Type B pancreatic cell (in vitro differentiated cells): Measurements from ENCODE around the gene KRTAP1-5. TPM values are rescaled to one million over a fixed set of nuclear protein-coding genes. Genes with fewer than 3 reads are reported as not detected.
"Not testable (repeated sequence)": the region's sequence is repeated elsewhere in the genome, so short reads cannot be mapped to it uniquely, and the experiment has no call there.

Experiments used
- DNase-seq: peaks from one replicate; pipeline ENCODE4 v3.0.0; 2021; ENCODE audit warnings: mixed read lengths; ENCODE audit not compliant: unreplicated experiment; ENCODE audit errors: extremely low spot score
- H3K27ac Mint-ChIP-seq: 2 replicates; pipeline ENCODE4 v1.8.0; 2021; ENCODE audit warnings: mild to moderate bottlenecking, mixed read lengths
- H3K27me3 Mint-ChIP-seq: 2 replicates; pipeline ENCODE4 v1.8.0; 2021; ENCODE audit warnings: mixed read lengths
- H3K36me3 Mint-ChIP-seq: 2 replicates; pipeline ENCODE4 v1.8.0; 2021; ENCODE audit warnings: mixed read lengths
- H3K4me1 Mint-ChIP-seq: one replicate; pipeline ENCODE4 v1.8.0; 2021; ENCODE audit warnings: mixed read lengths; ENCODE audit not compliant: unreplicated experiment
- H3K4me3 Mint-ChIP-seq: 2 replicates; pipeline ENCODE4 v1.8.0; 2021; ENCODE audit warnings: mild to moderate bottlenecking, mixed read lengths
- H3K9me3 Mint-ChIP-seq: 2 replicates; pipeline ENCODE4 v1.8.0; 2021; ENCODE audit warnings: mixed read lengths
- CTCF ChIP-seq: fragments of 200-600 bp; sonication (generic); conservative IDR thresholded peaks from 2 replicates; pipeline ENCODE4 v1.5.0; 2021; ENCODE audit warnings: antibody characterized with exemption, mild to moderate bottlenecking
- total RNA-seq: library from RNA; stranded (reverse); gene quantifications from 2 replicates; pipeline ENCODE4 v1.2.1, GENCODE V29; 2021; ENCODE audit warnings: low replicate concordance

KRTAP1-5 gene
- total RNA-seq, 1 donor from 2014 or later = not detected

- no peak for TF ChIP-seq CTCF
- Mint-ChIP-seq H3K27ac (peak overlapping the region; percentile 14), H3K4me1 (peaks cover 9% of the 10 kb centered on the region), H3K4me3 (no peak overlapping the region), H3K9me3 (no peaks in the 10 kb centered on the region), H3K27me3 (no peaks in the 10 kb centered on the region), H3K36me3 (no peaks in the 10 kb centered on the region)
- no peak for DNase-seq
These were observed 40.3 kb upstream of the KRTAP1-5 start for GRCh38 chr17:41067281-41067680.

DNA sequence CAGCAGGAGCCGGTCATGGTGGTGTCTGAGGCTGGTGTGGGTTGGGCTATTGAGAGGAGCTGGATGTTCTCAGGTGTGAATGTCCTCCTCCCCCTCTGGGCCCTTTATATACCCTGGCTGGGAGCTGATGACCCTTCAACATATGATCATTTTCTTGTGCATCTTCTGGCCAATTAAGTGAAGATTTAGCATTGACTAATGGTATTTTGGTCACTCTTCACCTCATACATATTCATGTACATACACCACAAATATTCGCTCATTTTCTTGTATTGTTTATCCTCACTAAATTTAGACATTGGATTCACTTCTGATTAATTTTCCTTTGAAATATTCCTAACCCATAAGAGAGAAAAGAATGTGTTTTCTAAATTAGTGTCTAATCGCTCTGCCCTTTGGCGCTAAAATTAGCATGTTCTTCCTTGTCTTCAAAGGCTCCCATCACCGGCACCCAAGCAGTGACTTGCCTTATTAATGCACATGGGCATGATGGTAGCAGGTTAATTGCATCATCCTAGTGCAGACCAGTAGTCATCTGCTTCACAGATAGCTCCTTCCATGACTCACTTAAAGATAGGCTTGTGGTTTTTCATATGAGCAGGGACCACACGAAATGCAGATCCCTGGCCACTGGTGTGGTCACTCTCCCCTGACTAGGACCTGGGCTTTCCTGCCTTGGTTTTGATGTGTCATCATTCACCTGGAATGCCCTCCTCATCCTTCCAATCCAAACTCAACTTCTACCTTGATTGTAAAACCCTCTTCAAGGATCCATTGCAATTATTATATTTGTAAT is 39.0 kb upstream of the KRTAP1-5 start, which contains the start of gene KRTAP2-4:
Gene KRTAP2-4, minus strand, starts transcription at position 51 of the 796 bp plus-strand sequence. Its CDS starts 34 bp downstream, at position 17.
- no peak for TF ChIP-seq CTCF
- no peaks in the 10 kb centered on the region for H3K9me3 Mint-ChIP-seq
- no peaks in the 10 kb centered on the region for H3K36me3 Mint-ChIP-seq
- H3K27me3 Mint-ChIP-seq = no peaks in the 10 kb centered on the region
- H3K27ac Mint-ChIP-seq = no peak within 1 kb of the TSS
- H3K4me3 Mint-ChIP-seq = no peak within 1 kb of the TSS
- no peak for DNase-seq
- peaks cover 16% of the 10 kb centered on the region for H3K4me1 Mint-ChIP-seq

GRCh38 chr17:41065016-41065689 is 38.1 kb upstream of the KRTAP1-5 start:
- H3K9me3 Mint-ChIP-seq, DNase-seq, H3K36me3 Mint-ChIP-seq, H3K27ac Mint-ChIP-seq, H3K27me3 Mint-ChIP-seq, H3K4me3 Mint-ChIP-seq: not testable (repeated sequence)
- peaks cover 21% of the 10 kb centered on the region for H3K4me1 Mint-ChIP-seq

DNA sequence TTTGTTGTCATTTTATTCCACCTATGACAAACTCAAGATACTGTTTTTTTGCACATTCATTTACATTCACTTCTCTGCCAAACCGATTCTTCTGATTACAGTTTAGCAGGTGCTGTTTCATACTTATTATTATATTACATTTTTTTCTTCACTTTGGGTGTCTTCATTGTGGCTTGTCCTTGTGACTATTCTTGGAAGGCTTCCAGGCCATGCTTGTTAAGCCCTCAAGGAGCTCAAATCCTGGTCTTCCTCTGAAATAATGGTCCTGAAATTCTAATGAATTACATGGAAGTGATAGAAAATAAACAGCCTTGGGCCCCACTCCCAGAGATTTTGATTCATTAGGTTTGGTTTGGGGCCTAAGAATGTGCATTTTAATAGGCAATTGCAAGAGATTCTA is 37.3 kb upstream of the KRTAP1-5 start:
- no peak overlapping the region for H3K4me3 Mint-ChIP-seq
- H3K4me1 Mint-ChIP-seq = peaks cover 26% of the 10 kb centered on the region
- H3K27me3 Mint-ChIP-seq = no peaks in the 10 kb centered on the region
- no peak for TF ChIP-seq CTCF
- no peak for DNase-seq
- no peak overlapping the region for H3K27ac Mint-ChIP-seq
- no peaks in the 10 kb centered on the region for H3K36me3 Mint-ChIP-seq
- peaks cover 5% of the 10 kb centered on the region for H3K9me3 Mint-ChIP-seq

DNA sequence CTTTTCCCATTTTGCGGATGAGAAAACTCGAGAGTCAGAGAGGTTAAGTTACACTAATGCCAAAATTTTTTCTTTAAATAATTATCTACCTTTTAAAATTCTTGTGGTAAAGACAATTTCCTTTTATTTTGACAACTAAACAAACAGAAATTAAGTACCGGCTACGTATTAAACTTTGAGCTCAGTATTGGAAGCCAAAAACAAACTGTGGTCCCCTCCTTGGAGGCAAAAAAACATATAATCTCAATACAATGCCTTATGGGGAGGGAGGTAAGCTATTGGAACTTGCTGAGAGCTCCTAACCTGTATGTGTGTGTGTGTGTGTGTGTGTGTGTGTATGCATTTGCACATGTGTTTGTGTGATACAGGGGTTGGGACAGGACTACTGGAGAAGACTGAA is 36.4 kb upstream of the KRTAP1-5 start:
- DNase-seq = no peak
- Mint-ChIP-seq H3K4me1 (peaks cover 27% of the 10 kb centered on the region), H3K27ac (no peak overlapping the region), H3K27me3 (no peaks in the 10 kb centered on the region), H3K9me3 (peaks cover 5% of the 10 kb centered on the region), H3K4me3 (no peak overlapping the region), H3K36me3 (no peaks in the 10 kb centered on the region)
- no peak for TF ChIP-seq CTCF

- no peak for TF ChIP-seq CTCF
- DNase-seq = no peak
- H3K27ac Mint-ChIP-seq = no peak overlapping the region
- H3K36me3 Mint-ChIP-seq = no peaks in the 10 kb centered on the region
- peaks cover 20% of the 10 kb centered on the region for H3K4me1 Mint-ChIP-seq
- no peak overlapping the region for H3K4me3 Mint-ChIP-seq
- H3K27me3 Mint-ChIP-seq = no peaks in the 10 kb centered on the region
- H3K9me3 Mint-ChIP-seq = peaks cover 10% of the 10 kb centered on the region
These were observed 35.0 kb upstream of the KRTAP1-5 start for GRCh38 chr17:41061964-41062363.
